Transverse colon (tissue), 3 donors: Measurements from ENCODE around the gene CHST3.

ENCODE experiments used
- POLR2A ChIP-seq: fragments of 450-650 bp; IDR thresholded peaks from one replicate; pipeline ENCODE4 v1.6.1; 2016; ENCODE audit warnings: antibody characterized with exemption, mild to moderate bottlenecking, moderate library complexity
- TF ChIP-seq, protein P1 (sequence below), 5 experiments: fragments of 200-600 bp in 3 of 5; fragments of 450-650 bp in 2 of 5; sonication (generic) in 3 of 5; IDR thresholded peaks; 1 replicate in 2 of 5; 2 replicates in 3 of 5; pipeline ENCODE4 v1.5.1; 2016 to 2017; ENCODE audit warnings: antibody characterized with exemption in 5 of 5, inconsistent platforms in 3 of 5, mild to moderate bottlenecking in 2 of 5, moderate library complexity in 1 of 5

DNA sequence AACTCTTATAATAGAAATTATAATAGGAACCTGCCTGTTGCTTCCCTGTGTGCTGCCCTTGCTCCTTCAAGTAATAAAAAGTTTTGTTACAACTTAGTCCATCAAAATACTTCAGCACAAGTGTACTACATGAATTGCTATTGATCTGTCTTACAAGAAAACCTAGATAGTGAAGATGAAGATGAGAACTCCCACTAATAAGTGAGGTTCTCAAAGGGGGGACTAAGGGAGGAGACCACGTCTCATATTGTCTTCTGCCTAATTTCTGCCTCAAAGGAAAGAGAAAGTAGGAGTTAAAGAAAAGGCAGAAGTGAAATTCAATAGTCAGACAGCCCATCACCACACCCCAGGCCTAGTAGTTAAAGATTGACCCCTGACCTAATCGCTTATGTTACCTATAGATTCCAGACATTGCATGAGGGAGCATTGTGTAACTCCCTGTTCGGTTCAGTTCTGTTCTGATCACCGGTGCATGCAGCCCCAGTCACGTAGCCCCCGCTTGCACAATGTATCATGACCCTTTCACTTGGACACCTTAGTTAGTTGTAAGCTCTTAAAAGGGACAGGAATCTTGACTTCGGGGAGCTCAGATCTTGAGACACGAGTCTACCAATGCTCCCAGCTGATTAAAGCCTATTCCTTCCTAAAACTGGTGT is 18.2 kb upstream of the CHST3 start:
- TF ChIP-seq, protein P1, sequence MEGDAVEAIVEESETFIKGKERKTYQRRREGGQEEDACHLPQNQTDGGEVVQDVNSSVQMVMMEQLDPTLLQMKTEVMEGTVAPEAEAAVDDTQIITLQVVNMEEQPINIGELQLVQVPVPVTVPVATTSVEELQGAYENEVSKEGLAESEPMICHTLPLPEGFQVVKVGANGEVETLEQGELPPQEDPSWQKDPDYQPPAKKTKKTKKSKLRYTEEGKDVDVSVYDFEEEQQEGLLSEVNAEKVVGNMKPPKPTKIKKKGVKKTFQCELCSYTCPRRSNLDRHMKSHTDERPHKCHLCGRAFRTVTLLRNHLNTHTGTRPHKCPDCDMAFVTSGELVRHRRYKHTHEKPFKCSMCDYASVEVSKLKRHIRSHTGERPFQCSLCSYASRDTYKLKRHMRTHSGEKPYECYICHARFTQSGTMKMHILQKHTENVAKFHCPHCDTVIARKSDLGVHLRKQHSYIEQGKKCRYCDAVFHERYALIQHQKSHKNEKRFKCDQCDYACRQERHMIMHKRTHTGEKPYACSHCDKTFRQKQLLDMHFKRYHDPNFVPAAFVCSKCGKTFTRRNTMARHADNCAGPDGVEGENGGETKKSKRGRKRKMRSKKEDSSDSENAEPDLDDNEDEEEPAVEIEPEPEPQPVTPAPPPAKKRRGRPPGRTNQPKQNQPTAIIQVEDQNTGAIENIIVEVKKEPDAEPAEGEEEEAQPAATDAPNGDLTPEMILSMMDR (IDR thresholded peaks at IDR 0.05) = no peak
- no peak for TF ChIP-seq POLR2A
